ENCODE results near the gene PSD2. TPM values are rescaled to one million over a fixed set of nuclear protein-coding genes. Genes with fewer than 3 reads are reported as not detected.

The PSD2 gene
- total RNA-seq, 1 donor from 2014 or later: 0.25 TPM

- no peaks in the 10 kb centered on the region for H3K9me3 ChIP-seq (ENCODE audit: insufficient read depth, low read depth, low read length)
- H3K9ac ChIP-seq (ENCODE audit: low read length): no peak overlapping the region
- no peak overlapping the region for H3K27ac ChIP-seq (ENCODE audit: low read depth, low read length)
- no peak overlapping the region for H2AFZ ChIP-seq (ENCODE audit: low read depth, low read length)
- Mint-ChIP-seq H3K4me3 (ENCODE audit: unreplicated experiment) (peak overlapping the region; percentile 47), H3K27ac (ENCODE audit: unreplicated experiment) (no peak overlapping the region), H3K36me3 (ENCODE audit: low read depth, unreplicated experiment) (no peaks in the 10 kb centered on the region), H3K27me3 (ENCODE audit: low read depth, unreplicated experiment) (peaks cover 19% of the 10 kb centered on the region), H3K4me1 (ENCODE audit: low read depth, unreplicated experiment) (peaks cover 20% of the 10 kb centered on the region), H3K9me3 (ENCODE audit: unreplicated experiment) (no peaks in the 10 kb centered on the region)
- TF ChIP-seq CTCF (IDR thresholded peaks at IDR 0.05; ENCODE audit: insufficient read depth, low read depth, low read length) (no peak), EZH2 (IDR thresholded peaks at IDR 0.05; ENCODE audit: insufficient read depth, low read length) (no peak)
- no peaks in the 10 kb centered on the region for H4K20me1 ChIP-seq (ENCODE audit: insufficient read depth, low read length)
- H3K36me3 ChIP-seq (ENCODE audit: insufficient read depth, low read length): no peaks in the 10 kb centered on the region
- no peak overlapping the region for H3K4me3 ChIP-seq (ENCODE audit: insufficient read depth, low read depth, low read length)
- no peaks in the 10 kb centered on the region for H3K79me2 ChIP-seq (ENCODE audit: insufficient read depth, low read length)
- no peak for FAIRE-seq
- no peak for DNase-seq (ENCODE audit: low read depth)
- H3K4me1 ChIP-seq (ENCODE audit: insufficient read depth, low read length): peaks cover 12% of the 10 kb centered on the region
- no peak overlapping the region for H3K4me2 ChIP-seq (ENCODE audit: low read length)
- H3K27me3 ChIP-seq (ENCODE audit: insufficient read depth, low read length): peaks cover 3% of the 10 kb centered on the region
These were observed 32.2 kb upstream of the PSD2 start for GRCh38 chr5:139763280-139763929.

GRCh38 chr5:139763930-139764791, 31.4 kb upstream of the PSD2 start:
- H3K4me2 ChIP-seq (ENCODE audit: low read length): peak overlapping the region; percentile 59
- H3K27me3 ChIP-seq (ENCODE audit: insufficient read depth, low read length): peaks cover 3% of the 10 kb centered on the region
- H3K27me3 Mint-ChIP-seq (ENCODE audit: low read depth, unreplicated experiment): peaks cover 19% of the 10 kb centered on the region
- H3K4me3 Mint-ChIP-seq (ENCODE audit: unreplicated experiment): peak overlapping the region; percentile 47
- no peaks in the 10 kb centered on the region for H3K9me3 Mint-ChIP-seq (ENCODE audit: unreplicated experiment)
- no peaks in the 10 kb centered on the region for H3K36me3 Mint-ChIP-seq (ENCODE audit: low read depth, unreplicated experiment)
- H3K4me1 Mint-ChIP-seq (ENCODE audit: low read depth, unreplicated experiment): peaks cover 22% of the 10 kb centered on the region
- no peaks in the 10 kb centered on the region for H4K20me1 ChIP-seq (ENCODE audit: insufficient read depth, low read length)
- peaks cover 12% of the 10 kb centered on the region for H3K4me1 ChIP-seq (ENCODE audit: insufficient read depth, low read length)
- FAIRE-seq (no peak), DNase-seq (ENCODE audit: low read depth) (no peak)
- TF ChIP-seq CTCF (IDR thresholded peaks at IDR 0.05; ENCODE audit: insufficient read depth, low read depth, low read length) (no peak), EZH2 (IDR thresholded peaks at IDR 0.05; ENCODE audit: insufficient read depth, low read length) (peak; percentile 46)
- H3K36me3 ChIP-seq (ENCODE audit: insufficient read depth, low read length): no peaks in the 10 kb centered on the region
- peak overlapping the region; percentile 20 for H2AFZ ChIP-seq (ENCODE audit: low read depth, low read length)
- no peaks in the 10 kb centered on the region for H3K9me3 ChIP-seq (ENCODE audit: insufficient read depth, low read depth, low read length)
- H3K79me2 ChIP-seq (ENCODE audit: insufficient read depth, low read length): no peaks in the 10 kb centered on the region
- no peak overlapping the region for H3K27ac Mint-ChIP-seq (ENCODE audit: unreplicated experiment)
- no peak overlapping the region for H3K27ac ChIP-seq (ENCODE audit: low read depth, low read length)
- H3K4me3 ChIP-seq (ENCODE audit: insufficient read depth, low read depth, low read length): no peak overlapping the region
- H3K9ac ChIP-seq (ENCODE audit: low read length): no peak overlapping the region

All from astrocyte (in vitro differentiated cells and primary cell).